GM19043 (cell line): Measurements from ENCODE around the gene COPS2.
A peak's percentile ranks its signal among the peaks of the same experiment; 100 is the strongest.
"Not testable (repeated sequence)": the region's sequence is repeated elsewhere in the genome, so short reads cannot be mapped to it uniquely, and the experiment has no call there.

Experiments
- ATAC-seq: cut with Tn5 transposase; IDR thresholded peaks from one replicate; pipeline ENCODE4 v1.9.1; 2021; ENCODE audit warnings: low read depth; ENCODE audit not compliant: unreplicated experiment

The COPS2 gene

DNA sequence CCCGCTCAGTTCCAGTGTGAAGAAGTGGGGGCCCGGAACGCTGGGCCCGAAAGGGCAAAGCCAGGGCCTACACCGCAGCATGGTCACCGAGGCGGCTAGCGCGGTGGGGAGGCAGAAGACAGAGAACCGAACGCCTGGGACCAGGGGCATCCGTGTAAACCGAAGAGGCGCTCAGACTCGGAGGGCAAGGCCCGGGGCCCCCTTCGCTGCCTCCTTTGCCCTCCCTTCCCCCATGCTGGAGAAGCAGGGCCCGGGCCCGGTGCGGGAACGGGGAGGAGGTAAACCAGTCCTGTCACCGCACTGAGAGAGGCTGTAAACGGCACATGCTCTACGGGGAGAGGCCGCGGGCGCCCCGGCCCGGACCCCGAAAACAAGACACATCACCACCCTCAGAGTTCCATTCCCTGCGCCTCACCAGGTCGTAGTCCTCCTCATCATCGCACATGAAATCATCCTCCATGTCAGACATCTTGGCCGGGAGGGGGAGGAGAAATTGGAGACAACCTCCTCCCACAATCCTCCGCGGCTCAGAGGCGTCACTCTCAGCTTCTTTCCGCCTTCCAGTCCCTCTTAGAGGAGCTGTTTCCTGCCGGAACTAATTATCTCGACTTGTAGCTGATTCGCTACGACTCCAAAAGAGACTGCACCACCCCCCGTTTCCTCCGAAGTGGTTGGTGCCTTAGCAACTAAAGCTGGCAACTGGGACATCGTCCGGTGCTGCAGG, at the start of gene COPS2:
Gene COPS2 (minus strand): TSS at position 490 of the 724 bp plus-strand sequence. CDS start 21 bp downstream, at position 469.
- peak; percentile 93 for ATAC-seq

DNA sequence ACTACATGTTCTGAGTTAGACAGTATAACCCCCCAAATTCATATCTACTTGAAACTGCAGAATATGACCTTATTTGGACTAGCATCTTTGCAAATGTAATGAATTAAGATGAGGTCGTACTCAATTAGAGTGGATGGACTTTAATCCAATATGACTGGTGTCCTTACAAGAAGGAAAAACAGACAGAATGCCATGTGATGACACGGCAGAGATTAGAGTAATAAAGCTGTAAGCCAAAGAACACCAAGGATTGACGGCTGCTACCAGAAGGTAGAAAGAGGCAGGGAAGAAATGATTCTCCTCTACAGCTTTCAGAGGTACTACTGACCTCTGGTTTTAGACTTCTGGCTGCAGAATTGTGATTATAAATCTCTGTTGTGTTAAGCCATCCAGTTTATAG, 44.9 kb upstream of the COPS2 start:
- ATAC-seq = no peak

DNA sequence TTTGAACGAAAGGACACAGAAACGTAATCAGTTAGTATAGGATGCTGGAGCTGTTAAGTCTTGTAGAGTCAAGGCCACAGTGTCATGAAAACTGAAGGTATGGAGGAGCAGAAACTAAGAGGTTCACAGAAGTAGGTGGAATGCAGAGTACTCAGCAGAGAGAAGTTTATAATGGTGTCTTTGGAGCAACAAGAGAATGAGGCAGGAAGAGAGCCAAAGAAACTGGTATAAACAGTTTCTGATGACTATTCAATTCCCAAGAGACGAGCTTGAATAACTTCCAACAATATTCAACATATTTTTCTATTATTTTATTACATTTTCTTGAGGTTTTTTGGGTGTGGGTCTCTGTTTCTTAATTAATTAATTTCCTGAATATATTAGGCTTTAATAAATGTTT, 44.3 kb upstream of the COPS2 start:
- no peak for ATAC-seq

DNA sequence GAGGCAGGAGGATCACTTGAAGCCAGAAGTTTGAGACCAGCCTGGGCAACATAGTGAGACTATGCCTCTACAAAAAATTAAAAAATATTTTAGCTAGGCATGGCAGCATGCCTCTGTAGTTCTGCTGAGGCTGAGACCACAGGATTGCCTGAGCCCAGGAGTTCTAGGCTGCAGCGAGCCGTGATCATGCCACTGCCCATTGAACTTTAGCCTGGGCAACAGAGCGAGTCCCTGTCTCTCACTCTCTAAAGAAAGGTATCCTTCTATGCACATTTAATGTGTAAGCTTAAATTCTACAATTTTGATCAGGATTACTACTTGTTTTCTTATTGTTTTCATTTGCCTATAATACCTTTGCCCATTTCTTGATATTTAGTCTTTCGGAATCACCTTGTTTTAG, 41.5 kb upstream of the COPS2 start:
- no peak for ATAC-seq

DNA sequence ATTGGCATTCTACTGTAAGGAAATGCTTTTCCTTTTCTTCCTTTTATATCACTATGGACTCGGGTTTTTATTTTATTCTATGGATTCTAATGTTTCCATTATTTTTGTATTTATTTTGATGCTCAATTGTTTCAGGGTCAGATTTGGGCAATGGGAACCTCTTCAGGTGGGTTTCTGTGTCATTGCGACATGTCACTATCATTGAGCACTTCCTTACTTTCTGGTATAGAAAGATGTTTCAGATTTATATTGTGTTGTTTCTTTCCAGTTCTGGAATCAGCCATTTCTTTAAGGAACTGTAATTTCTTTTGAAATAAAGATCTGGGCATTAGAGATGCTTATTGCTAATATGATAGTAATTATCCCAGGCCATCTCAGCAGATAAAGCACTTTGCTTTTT, 36.5 kb upstream of the COPS2 start:
- no peak for ATAC-seq

DNA sequence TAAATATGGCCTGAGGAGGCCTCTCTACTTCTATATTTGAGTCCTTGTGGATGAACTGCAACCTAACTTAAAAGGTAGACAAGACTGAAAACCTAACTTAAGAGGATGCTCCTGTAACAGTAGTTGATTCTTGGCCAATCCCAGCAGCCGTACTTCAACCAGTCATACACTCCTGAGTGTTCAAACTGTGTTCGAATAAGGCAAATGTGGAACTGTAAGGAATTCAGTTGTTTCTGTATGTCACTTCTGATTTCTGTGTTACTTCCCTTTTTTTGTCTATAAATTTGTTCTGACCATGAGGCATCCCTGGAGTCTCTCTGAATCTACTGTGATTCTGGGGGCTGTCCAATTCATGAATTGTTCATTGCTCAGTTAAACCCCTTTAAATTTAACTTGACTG, 35.2 kb upstream of the COPS2 start:
- no peak for ATAC-seq

DNA sequence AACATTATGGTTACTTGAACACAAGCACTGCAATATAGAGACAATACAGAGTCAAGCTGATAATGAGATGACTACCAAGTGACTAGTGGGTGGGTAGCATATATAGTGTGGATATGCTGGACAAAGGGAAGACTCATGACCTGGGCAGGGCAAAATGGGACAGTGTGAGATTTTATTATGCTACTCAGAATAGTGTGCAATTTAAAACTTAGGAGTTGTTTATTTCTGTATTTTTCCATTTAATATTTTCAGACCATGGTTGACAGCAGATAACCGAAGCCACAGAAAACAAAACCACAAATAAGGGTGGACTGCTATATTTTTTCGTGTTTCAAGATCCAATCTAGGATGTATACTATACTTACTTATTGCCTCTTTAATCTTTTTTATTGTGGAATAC, 34.2 kb upstream of the COPS2 start:
- no peak for ATAC-seq

DNA sequence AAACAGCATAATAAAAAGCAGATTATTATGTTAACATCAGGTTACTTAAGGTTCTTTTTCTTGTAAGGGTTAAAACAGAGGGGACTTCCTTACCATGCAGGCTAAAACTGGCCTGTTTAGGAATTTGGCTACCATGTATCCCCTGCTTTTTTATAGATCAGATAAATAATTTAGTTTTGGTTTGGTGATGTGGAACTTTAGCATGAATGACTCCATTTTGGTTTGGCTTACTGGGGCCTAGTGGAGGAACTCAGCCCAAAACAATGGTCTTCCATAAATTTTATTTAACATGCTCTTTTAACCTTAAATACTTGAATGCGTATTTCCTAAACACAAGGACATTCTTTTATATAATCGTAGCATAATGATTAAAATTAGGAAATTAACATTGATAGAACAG, 33.5 kb upstream of the COPS2 start:
- ATAC-seq = no peak

DNA sequence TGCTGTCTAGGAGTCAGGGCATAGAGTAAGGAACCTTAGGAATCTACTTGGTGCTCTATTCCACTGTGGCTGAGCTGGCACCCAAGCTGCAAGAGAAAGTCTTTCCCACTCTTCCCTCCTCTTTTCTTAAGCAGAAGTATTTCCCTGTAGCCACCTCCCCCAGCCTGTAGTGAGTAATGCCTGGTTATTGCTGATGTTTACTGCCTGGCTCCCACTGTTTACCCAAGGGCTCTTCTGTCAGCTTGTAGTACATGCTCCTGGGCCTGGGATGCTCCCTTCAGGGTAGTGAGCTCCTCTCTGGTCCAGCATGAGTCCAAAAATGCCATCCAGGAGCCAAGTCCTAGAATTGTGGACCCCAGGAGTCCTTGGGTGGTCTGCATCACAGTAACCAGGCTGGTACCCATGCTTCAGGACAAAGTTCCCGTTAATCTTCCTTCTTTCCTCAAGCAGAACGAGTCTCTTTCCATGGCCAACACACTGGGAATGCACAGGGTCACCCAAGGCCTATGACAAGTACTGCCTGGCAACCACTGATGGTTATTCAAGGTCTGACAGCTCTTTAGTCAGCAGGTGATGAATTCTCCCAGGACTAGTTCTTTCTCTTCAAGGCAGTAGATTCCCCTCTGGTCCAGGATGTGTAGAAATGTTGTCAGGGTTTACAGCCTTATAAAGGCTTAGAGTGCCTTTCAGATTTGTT, 32.3 kb upstream of the COPS2 start:
- ATAC-seq = no peak

DNA sequence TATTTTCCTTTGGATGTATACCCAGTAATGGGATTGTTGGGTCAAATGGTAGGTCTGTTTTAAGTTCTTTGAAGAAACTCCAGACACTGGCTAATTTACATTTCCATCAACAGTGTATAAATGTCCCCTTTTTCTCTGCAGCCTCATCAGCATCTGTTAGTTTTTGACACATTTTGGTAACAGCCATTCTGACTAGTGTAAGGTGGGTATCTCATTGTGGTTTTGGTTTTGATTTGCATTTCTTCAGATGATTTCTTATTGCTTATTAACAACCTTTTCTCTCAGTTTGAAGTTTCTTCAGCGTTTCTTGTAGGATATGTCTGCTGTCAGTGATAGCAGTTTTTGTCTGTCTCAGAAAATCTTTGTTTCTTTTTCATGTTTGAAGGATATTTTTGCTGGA, 30.1 kb upstream of the COPS2 start:
- ATAC-seq = peak; percentile 80

DNA sequence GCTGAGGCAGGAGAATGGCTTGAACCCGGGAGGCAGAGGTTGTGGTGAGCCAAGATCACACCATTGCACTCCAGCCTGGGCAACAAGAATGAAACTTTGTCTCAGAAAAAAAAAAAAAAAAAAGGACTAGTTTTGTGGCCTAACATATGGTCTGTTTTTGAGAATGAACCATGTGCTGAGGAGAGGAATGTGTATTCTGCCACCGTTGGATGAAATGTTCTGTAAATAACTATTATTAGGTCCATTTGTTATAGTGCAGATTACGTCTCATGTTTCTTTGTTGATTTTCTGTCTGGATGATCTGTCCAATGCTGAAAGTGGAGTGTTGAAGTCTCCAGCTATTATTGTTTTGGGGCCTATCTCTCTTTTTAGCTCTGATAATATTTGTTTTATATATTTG, 28.3 kb upstream of the COPS2 start:
- ATAC-seq = not testable (repeated sequence)

DNA sequence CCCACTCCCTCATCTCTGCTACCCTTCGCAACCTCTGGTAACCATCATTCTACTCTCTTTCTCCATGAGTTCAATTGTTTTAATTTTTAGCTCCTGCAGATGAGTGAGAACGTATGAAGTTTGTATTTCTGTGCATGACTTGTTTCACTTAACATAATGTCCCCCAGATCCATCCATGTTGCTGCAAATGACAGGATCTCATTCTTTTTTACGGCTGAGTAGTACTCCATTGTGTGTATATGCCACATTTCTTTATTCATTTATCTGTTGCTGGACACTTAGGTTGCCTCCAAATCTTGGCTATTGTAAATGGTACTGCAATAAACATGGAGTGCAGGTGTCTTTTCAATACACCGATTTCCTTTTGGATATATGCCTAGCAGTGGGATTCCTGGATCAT, 26.7 kb upstream of the COPS2 start:
- ATAC-seq = no peak

DNA sequence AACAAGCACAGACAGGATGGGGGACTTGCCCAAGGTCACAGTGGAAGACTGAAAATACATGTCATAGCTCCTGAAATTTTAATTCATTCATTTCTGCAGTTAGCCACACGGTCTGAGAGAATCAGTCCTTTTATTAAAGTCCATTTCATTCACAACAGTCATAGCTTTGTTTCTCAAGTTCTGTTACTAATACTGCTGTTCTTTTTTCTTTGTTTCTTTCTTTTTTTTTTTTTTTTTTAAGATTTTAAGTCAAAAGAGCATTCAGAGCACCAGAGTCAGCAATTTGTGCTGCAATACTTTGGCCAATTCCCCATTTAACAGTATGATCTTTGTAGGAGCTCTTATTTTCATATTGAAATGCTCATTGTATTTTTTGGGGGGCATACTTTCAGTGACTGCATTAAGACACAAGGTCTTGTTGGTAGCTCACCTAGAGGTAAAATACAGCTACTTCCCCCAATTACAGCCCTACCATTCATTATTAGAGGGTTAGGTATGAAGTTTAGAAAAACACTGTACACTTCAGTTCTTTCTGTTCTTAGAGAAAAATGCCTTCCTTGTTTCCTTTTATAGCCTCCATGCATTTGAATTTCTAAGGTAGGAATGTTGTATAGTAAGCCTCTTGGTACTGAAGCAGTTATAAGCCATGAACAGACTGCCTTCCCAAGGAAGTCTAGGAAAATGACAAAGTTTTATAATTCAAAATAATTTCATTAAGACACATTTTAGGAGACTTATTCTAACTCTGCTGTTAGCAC, 24.2 kb upstream of the COPS2 start:
- ATAC-seq = no peak

DNA sequence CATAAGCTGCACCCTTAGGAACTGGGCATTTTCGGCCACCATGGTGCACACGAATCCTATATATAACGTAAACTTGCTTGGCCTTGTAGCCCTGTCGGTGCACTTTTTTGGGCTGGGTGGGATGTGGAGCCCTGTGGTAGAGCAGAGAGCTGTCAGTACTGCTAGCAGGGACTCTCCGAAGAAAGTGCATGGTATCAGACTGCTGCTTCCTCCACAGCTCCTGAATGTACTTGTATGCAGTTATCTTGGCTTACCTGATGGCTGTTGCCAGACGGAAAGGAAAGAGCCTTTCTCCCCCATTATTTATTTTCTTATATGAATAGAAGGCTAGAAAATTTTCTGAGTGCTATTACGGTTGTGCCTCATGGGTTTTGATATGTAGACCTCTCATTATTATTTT, 23.1 kb upstream of the COPS2 start:
- no peak for ATAC-seq

DNA sequence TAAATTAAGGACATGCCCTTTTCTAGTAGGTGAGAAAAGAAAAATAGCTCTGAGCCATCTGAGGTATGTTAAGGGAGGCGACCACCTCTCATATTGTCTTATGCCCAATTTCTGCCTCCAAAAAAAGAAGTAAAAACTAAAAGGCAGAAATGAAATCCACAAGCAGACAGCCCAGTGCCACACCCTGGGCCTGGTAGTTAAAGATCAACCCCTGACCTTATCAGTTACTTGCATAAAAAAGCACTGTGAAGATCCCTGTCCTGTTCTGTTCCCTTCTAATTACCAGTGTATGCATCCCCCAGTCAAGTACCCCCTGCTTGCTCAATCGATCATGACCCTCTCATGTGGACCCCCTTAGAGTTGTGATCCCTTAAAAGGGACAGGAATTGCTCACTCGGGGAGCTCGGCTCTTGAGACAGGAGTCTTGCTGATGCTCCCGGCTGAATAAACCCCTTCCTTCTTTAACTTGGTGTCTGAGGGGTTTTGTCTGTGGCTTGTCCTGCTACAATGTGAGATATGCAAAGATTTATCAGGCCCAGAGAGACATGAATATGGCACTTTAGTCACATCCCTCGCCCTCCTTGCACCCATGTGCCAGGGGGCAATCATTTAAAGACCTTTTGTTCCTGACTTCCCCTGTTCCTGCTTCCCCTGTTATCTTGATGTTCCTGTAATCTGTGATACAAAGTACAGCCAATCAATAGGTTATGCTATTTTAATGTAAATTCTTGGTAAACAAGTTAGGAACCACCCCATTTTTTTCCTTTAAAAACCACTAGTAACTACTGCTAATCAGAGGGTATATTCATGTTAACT, 20.4 kb upstream of the COPS2 start:
- not testable (repeated sequence) for ATAC-seq

DNA sequence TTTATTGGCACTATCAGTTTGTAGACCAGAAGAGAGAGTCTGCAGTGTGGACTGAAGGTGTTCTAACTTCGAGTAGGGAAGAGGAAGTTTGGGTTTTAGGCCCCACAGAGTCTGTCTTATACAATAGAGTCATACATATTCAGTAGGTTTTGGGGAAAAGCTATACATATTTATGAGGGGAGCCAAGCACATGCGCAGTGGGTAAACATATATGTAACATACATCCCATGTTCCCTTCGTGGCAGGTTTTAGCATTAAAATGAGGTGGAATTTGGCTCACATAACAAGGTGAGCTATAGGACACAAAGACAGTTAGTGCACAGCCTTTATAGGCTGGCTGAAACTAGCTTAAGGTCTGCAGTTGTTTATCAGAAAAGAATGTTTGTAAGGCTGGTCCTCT, 19.5 kb upstream of the COPS2 start:
- ATAC-seq = no peak

DNA sequence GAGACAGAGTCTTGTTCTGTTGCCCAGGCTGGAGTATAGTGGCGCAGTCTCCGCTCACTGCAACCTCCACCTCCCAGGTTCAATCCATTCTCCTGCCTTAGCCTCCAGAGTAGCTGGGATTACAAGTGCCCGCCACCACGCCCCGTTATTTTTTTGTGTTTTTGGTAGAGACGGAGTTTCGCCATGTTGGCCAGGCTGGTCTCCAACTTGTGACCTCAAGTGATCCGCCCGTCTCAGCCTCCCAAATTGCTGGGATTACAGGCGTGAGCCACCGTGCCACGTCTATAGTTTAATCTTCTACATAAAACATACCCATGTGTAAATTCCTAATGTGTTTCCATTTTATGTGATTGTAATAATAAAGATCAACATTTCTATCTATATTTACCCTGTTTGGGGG, 16.4 kb upstream of the COPS2 start:
- ATAC-seq = no peak

DNA sequence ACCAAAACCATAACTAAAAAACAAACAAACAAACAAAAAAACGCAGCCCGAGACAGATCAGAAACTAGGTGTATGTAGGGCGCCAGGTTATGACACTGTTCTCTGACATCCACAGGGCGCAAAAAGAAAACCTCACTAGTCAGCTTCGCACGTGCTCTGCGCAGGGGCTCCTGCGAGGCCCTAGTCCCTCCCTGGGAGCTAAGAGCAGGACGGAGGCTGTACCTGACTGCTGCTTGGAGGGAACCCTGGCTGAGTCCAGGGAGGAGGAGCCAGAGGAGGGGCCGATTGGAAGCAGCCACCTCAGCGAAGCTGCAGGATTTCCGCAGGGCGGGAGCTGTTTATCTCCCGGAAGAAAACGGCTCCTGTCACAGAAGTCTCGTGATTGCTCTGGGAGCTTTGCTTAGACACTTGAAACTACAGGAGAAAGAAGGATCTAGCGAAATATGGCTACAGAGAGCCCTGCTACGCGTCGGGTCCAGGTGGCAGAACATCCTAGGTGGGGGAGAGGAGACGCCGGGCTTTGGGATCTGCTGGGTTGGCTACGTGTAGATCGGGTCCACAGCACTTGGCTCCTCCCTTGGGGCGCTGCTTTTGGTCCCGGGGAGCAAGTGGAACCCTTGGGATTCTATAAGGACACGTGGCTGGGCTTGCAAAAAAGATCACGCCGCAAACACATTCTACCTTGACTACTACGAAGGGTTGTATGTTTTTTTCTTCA, 14.6 kb upstream of the COPS2 start, which contains the start of gene GALK2:
Gene GALK2 (plus strand): TSS at position 368 of the 718 bp plus-strand sequence. CDS start 76 bp downstream, at position 444.
- peak; percentile 94 for ATAC-seq

DNA sequence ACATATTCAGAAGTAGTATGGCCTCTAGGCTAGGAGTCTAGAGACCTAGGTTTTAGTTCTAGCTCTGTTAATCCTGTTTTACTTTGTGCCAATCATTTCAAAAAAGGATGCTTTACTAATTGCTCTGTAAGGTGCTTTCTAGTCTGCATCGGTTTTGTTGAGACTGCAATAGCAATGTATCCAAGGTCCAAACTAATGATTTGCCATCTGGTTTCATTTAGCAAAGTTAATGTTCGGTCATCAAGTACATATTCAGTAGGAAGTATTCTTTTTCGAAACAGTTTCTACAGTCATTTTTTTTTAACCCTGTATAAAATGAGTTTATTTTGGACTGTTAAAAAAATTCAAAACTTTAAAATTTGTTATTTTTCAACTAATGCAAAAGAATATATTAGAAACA, 12.6 kb upstream of the COPS2 start:
- ATAC-seq = no peak

DNA sequence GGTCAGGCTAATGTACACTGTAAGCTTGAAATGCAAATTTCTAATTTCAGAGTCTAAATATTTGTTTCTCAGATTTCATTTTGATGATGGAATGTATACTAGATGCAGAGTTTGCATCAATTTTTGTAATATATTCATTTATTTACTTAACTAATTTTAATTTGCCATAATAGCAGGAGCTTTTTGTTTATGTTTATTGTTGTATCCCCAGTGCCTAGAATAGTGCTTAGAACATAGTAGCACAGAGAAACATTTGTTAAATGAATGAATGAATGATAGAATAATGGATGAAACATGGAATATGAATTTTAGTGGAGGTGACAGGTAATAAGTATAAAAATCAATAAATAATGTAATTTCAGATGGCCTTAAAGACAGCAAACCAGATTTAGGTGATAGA, 9.5 kb upstream of the COPS2 start:
- no peak for ATAC-seq
